Epithelial cell of prostate (primary cell): Measurements from ENCODE around the gene IMPA2.
"Not testable (repeated sequence)": the region's sequence is repeated elsewhere in the genome, so short reads cannot be mapped to it uniquely, and the experiment has no call there.

Experiments
- DNase-seq: peaks from one replicate; pipeline ENCODE4 v3.0.0-alpha.2; 2011; ENCODE audit warnings: low read depth, low spot score
- H3K27ac ChIP-seq: fragments of 450-650 bp; 2 replicates; pipeline ENCODE4 v1.5.1; 2017; ENCODE audit warnings: mild to moderate bottlenecking

IMPA2 gene

DNA sequence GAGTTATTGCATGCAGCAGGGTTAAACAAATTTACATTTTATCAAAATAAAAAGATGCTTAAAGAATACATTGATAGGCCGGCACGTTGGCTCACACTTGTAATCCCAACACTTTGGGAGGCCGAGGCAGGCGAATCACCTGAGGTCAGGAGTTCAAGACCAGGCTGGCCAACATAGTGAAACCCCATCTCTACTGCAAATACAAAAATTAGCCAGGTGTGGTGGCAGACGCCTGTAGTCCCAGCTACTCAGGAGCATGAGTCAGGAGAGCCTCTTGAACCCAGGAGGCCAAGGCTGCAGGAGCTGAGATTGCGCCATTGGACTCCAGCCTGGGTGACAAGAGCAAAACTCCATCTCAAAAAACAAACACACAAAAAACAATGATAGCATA is 58.2 kb downstream of the IMPA2 start:
- H3K27ac ChIP-seq, DNase-seq: not testable (repeated sequence)

DNA sequence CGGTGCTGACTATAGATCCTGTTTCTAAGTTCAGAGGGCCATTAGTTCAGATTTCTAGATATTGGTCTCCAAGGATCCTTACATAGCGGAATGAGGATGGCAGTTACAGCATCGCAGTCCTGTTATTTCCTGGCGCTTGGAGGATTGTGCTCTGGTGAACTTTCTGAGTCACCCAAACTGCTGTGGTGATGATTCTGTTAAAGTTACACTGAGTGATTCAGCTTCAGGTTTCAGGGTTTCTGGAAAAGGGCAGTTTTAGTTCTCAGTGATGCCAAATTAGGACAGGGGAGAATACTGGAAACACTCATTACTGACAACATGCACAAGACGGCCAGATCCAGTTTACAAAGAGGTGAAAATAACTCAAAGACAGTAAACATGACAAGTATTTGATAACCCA is 60.3 kb downstream of the IMPA2 start:
- peak; percentile 66 for DNase-seq
- H3K27ac ChIP-seq = no peak overlapping the region

DNA sequence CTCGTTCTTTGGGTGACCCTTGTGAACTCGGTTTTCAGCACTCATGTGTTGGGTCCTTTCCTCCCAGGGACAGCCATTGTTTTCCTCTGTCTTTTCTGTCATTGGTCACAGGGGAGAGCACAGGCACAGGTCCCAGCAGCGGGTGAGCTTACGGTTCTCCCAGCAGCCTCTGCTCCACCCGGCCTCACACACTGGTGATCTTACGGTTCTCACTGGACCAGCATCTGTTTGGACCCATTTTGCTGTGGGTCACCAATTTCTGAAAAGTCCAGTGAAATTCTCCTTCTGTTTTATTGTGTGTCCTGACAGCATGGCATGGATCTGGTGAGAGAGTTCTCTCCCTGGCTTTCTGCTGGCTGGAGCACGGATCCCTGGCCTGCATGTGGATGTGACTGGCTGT is 62.5 kb downstream of the IMPA2 start:
- no peak overlapping the region for H3K27ac ChIP-seq
- DNase-seq = no peak

DNA sequence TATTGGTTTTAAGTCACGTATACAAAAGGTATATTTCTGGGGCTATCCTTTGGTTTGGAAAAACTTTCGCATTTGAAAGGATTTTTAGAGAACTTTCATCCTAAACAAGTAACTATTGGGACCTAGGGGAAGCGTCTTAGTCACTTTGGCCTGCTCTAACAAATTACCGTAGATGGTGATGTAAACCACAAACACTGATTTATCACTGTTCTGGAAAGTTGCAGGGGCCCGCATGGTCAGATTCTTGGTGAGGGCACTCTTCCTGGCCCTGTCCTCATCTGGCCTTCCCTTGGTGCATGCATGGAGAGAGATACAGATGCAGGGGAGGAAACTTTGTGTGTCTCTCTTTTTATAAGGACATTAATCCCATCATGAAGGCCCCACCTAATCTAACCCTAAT is 63.3 kb downstream of the IMPA2 start:
- DNase-seq = no peak
- no peak overlapping the region for H3K27ac ChIP-seq

DNA sequence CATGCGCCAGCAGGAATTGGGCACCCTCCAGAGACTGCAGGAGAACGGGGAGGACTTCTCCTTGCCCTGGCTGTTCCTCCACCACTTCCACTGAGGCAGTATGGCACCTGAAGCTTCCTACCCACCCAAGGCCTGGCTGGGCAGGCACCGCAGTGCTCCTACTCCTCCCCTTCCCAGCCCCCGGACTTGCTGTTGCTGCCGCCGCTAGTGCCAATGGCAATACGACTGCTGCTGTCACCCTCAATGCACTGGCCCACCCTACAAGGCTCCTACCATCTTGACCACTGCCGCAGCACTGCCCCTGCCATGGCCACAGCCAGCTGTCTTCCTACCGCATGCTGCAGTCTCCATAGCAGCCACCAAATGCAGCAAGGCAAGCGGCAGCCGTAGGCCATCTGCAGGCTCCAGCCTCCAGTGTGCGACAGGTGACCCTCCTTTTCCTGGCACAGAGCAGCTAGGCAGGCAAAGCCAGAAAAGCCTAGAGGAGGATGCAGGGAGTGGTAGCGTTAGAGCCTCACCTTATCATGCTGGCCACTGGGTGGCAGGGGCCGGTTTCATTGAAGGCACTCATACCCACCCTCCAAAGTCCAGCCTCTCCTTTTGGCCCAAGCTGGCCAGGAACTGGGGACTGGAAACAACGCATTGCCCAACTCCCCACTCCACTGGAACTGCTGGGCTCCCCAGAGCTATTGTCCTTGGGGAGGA is 64.9 kb downstream of the IMPA2 start:
- H3K27ac ChIP-seq = no peak overlapping the region
- no peak for DNase-seq

DNA sequence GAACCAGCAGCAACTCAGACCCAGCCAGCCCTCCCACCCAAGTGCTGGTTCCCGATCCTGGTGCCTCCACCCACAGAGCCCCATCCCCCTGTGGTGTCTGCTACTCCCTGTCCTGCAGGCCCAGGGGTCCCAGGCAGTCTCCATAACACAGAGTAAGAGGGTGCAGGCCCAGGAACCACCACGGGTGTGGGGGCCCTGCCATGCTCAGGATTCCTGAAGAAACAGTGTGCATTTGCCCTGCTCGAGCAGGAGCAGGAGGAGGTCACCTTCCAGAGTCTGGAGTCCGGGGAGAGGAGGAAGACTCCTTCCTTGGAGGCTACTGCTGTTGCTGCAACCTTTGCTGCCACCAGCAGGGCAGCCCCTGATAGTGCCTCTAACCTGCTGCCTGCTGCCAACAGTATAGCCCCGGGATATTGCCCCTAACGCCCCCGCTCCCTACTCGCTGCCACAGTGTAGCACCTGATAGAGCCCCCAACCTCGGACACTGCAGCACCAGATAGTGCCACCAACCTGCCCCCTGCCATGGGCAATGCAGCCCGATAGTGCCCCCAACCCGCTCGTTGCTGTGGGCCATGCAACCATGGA is 65.5 kb downstream of the IMPA2 start:
- DNase-seq = no peak
- H3K27ac ChIP-seq = no peak overlapping the region

DNA sequence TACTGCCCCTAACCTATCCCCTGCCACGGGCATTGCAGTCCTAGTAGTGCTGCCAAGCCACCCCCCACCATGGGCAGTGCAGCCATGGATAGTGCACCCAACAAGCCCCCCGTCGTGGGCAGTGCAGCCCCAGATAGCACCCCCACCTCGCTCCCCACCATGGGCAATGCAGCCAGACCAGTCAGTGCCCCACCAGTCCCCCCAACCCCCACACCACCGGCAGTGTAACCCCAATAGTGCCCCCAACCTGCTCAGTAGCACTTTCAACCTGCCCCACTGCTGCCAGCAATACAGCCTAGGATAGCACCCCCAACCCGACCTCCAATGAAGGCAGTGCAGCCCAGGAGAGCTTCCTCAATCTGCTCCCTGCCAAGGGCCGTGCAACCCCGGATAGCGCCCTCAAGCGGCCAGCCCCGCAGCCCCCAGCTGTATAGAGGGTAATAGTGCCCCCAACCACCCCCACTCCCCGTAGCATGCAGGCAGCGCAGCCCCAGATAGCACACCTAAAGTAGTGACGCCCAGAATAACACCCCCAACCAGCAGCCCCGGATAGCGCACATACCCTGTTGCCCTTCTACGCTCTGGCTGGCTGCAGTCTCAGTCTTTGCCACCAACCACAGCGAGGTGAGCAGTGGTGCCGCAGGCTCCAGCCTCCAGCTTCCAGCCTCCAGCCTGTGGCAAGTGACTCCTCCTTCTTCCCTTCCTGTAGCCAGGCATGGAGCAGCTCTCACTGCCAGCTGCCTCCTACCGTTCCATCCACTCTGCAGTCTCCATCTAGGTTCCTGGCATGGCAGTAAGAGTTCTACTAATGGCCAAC is 66.9 kb downstream of the IMPA2 start:
- peak overlapping the region; percentile 26 for H3K27ac ChIP-seq
- DNase-seq = no peak

DNA sequence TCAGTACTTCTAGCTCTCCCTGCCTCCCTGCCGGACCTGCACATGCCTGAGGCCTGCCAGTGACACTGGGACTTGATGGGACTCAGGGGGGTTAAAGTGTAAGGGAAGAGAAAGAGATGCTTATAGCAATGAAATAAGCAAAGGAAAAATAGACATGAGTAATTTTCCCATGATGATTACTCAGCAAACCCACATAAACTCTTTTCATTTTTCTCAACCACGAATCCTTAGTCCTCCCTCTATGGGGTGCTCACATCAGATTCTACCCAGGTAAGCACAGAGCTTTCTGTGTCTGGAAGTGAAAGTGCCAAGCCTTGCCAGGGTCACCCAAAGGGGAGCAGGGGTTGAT is 67.5 kb downstream of the IMPA2 start:
- no peak for DNase-seq
- H3K27ac ChIP-seq = peak overlapping the region; percentile 26

DNA sequence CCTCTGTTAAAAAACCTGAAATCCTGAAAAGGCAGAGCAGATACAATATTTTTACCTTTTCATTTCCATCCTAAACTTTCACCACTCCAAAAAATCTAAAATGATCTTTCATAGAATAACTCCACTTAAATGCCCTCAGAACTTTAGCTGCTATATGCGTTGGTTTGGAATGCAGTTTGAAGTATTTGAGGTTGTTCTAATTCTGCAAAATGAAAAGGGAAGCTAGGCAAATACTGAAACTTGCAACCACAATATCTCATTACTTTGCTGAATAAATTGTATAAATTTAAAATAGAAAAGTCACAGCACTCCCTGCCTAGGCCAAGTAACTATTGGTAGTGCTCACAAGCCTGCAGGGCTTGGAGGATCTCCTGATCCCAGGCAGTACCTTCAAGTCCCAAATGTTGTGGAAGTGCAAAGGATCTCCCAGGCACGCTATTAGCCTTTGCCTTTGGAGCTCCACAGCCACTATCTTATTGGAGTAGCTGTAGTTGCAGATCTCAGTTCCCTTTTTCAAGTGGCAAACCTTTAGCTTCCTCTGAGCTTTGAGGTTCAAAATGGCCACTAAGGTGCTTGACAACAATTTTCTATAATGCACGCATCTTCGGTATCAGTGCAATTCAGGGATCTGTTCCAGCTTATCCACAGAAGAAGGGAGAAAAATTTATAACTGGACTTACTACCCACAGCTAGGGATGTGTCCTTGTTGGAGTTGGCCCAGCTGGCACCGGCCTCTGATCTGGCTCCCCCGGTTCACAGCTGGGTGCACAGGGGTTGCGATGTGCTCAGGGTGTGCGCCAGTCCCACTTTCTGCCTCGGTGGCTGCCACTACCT is 68.9 kb downstream of the IMPA2 start:
- no peak for DNase-seq
- no peak overlapping the region for H3K27ac ChIP-seq

DNA sequence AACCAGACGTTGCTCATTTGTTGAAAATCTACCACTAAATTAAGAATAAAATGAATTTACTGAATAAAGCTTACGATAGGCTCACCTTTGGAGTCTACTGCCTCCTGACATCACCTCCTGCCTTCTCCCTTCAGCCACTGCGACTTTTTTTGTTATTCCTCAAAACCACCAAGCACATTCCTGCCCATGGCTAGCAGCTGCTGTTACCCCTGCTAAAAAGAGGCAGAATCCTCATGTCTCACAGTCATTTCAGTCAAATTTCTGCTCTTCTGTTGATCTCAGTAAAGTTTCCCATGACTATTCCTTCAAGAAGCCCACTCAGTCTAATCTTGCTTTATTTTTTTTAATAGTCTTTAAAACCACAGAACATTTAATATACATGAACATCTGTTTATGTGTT is 71.6 kb downstream of the IMPA2 start:
- no peak for DNase-seq

DNA sequence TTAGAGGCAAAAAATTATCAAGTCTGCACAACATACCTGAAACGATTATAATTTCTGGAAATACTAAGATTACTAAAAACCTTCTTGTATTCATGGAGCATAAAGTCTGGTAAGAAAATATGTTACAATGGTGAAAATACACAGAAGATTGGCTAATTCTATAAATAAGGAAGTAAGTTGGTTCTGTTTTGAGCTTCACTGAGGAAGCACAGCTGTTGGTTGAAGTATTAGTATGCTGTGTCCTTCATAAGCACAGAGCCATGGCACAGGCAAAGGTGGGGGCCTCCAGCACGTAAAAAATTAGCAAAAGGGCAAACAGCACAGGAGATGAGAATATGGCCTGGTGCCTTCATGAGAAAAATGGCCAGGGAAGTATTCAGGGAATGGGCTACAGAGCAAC is 72.0 kb downstream of the IMPA2 start:
- DNase-seq = no peak
- H3K27ac ChIP-seq = no peak overlapping the region

More for the DNA sequence above, 71.6 kb downstream of the IMPA2 start:
- no peak overlapping the region for H3K27ac ChIP-seq

DNA sequence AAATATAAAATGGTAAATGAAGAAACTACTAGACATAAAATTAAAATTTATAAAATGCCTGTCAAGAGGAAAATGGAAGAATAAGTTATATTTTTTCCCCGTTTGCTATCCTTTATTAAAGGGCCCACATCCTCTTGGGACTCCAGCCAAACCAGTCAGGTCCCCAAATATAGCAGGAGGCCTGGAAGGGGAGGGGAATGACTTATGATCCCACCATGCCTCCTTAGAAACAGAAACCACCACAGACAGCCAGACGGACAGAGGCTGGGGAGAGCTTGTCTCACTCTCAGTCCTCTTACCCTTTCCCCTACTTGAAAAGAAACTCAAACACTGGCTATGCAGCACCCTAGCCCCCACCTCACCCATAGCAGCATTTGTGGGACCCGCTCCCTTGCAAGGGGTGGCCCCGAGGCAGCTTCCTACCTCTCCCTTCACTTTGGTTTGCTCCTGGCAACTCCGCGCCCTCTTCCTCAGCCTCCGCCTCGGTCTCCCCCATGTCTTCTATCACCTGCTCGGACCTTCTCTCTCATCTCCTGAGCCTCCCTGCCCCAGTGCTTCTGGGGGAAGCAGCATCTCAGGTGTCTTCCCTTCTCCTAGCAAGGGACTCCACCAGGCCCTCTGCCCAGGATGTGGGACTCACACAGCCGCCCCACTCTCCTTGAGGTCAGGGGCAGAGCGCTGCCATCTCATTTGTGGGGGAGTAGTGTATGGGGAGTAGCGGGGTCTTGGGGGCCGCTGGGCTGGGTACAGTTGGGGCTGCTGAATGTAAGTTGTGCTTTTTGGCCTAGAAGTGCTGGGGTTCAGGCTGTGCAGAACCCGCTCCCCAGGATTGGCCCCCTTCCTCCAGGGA is 75.0 kb downstream of the IMPA2 start:
- DNase-seq = no peak
- no peak overlapping the region for H3K27ac ChIP-seq

DNA sequence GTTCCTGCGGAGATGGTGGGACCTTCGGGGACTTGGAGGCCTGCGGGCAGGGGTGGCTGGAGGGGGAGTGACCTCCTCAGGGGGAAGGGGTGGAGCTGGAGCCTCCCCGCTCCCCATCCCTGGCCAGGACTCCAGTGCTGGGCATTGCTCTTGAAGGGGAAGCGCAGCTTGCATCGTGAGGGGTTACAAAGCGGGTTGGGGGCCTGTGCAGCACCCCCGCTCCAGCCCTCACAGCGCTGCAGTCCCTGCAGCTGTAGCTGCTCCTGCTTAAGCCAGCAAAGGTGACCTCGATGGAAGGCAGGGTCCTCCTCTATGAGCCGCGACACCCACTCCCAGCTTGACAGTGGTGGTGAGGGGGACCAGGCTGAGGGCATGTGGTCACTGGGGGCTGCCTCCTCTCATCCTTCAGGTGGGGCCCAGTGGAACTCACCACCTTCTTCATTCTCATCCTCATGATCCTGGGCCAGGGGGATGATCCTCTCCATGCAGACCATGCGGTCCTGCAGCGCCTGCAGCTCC is 75.6 kb downstream of the IMPA2 start:
- no peak overlapping the region for H3K27ac ChIP-seq
- no peak for DNase-seq

DNA sequence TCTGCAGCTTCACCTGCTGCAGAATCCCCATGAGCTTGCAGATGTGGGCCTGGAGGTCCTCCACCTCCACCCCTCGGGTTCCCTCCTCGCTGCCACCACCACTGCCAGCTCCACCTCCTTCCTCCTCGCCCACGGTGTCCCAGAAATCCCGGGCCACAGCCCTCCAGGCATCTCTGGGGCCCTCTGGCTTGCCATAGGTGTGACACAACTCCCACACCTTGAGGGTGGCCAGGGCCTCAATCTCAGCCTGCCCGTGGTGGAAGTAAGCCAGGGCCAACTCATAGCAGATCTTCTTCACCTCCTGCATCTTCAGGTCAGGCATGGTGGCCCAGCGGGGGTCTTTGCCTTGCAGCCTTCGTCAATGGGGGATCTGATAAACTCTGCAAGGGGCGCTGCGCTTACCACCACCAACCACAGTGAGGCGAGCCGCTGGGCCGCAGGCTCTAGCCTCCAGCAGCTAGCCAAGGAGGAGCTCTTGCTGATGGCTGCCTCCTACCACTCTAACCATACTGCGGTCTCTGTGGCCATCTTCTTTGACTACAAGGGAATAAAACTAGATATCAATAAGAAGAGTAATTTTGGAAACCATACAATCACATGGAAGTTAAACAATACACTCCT is 76.2 kb downstream of the IMPA2 start:
- H3K27ac ChIP-seq = no peak overlapping the region
- no peak for DNase-seq

DNA sequence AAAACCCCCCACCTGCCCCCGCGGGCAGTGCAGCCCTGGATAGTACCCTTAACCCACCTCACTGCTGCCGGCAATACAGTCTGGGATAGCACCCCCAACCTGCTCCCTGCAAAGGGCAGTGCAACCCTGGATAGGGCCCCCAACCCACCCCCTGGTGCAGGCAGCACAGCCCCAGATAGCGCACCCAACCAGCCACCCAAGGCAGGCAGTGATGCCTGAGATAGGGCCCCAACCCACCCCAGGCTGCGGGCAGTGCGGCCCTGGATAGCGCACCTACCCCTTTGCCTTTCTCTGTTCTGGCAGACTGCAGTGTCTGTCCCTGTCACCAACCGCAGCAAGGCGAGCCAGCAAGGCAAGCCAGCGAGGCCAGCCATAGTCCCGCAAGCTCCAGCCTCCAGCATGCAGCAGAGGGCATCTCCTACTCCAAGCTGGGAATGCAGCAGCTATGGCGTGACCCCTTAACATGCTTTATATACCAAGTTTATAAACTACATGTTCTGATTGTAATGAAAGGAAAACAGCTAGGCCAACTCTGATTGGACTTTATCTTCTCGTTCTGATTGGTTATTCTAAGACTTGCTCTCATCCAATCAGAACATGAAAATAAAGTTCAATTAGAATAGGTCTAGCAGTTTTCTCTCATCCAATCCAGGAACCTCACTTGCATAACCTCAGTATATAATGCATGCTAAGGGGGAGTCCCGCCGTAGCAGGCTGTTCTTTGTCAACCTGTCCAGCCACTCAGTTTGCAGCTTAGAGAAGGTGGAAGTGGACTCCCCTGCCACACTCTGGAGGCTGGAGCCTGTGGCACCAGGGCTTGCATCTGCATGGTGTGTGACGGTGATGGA is 78.3 kb downstream of the IMPA2 start:
- DNase-seq = no peak
- no peak overlapping the region for H3K27ac ChIP-seq

DNA sequence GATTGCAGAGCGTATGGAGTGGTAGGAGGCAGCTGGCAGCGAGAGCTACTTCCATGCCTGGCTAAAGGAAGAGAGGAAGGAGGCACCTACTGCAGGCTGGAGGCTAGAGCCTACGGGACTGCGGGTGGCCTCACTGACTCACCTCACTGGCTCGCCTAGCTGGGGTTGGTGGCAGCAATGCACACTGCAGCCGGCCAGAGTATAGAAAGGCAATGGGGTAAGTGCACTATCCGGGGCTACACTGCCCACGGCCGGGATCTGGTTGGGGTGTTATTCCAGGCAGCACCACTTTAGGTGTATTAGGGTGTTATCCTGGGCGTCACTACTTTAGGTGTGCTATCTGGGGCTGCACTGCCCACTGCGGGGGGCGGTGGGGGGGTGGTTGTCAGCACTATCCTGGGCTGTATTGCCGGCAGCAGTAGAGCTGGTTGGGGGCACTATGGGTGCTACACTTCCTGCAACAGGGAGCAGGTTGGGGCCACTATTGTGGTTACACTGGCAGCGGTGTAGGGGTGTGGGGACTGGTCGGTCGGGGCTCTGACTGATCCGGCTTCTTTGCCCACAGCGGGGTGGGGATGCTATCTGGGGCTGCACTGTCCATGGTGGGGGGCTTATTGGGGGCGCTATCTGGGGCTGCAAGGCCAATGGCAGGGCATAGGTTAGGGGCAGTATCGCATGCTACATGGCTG is 79.0 kb downstream of the IMPA2 start:
- H3K27ac ChIP-seq = no peak overlapping the region
- DNase-seq = no peak

DNA sequence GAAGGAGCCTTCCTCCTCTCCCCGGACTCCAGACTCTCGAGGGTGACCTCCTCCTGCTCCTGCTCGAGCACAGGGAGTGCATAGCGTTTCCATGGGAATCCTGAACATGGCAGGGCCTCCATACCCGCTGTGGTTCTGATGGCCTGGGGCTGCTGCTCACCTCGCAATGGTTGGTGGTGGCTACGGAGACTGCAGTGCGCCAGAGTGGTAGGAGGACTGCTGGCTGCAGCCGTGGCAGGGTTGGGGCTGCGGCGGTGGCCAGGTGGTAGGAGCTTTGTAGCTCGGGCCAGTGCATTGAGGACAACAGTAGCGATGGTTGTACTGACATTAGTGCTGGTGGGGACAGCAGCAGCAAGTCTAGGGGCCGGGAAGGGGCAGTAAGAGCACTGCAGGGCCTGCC is 80.4 kb downstream of the IMPA2 start:
- DNase-seq = no peak
- no peak overlapping the region for H3K27ac ChIP-seq

DNA sequence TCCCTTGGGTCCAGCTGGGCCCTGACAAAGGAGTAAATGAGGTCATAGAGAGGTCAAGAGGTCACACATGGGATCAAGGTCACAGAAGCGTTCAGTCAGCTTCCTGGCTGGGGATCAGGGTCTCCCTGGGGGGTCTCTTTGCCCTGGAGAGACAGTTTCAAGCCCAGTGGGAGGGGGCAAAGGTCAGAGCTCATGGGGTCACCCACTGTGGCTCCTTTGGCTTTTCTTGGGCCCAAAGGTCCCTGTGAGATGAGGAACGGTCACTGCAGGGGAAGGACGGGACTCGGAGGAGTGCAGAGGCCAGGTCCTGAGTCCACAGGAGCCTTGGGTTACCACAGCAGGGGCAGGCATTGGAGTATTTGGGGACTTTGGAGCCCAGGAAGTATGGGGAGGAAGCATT is 81.7 kb downstream of the IMPA2 start:
- DNase-seq = no peak
- H3K27ac ChIP-seq = no peak overlapping the region
